CD4-positive, alpha-beta T cell treated with Interleukin-12 subunit alpha and Interleukin-12 subunit beta, for 1 hour (primary cell): ENCODE results near the gene MAPK8IP2.
A peak's percentile ranks its signal among the peaks of the same experiment; 100 is the strongest.

Source experiments
- DNase-seq: peaks from one replicate; pipeline ENCODE4 v3.0.0-alpha.2; 2020

MAPK8IP2 gene

GRCh38 chr22:50576070-50576469 lies 24.5 kb upstream of the MAPK8IP2 start:
- DNase-seq = no peak

- no peak for DNase-seq
These were observed 23.5 kb upstream of the MAPK8IP2 start for GRCh38 chr22:50576806-50577696.

GRCh38 chr22:50577697-50577986 lies 23.0 kb upstream of the MAPK8IP2 start:
- no peak for DNase-seq

GRCh38 chr22:50577987-50578775 lies 22.4 kb upstream of the MAPK8IP2 start, which contains the start of gene CPT1B:
Gene CPT1B (minus strand): TSS chr22:50578427. CDS start chr22:50577915, 512 bp downstream.
- DNase-seq = no peak

- no peak for DNase-seq
These were observed 21.8 kb upstream of the MAPK8IP2 start for GRCh38 chr22:50578776-50579310.

- DNase-seq = no peak
These were observed 20.8 kb upstream of the MAPK8IP2 start for GRCh38 chr22:50579752-50580151.

GRCh38 chr22:50581031-50581949 lies 19.3 kb upstream of the MAPK8IP2 start:
- DNase-seq = no peak

- DNase-seq = no peak
These were observed 18.6 kb upstream of the MAPK8IP2 start for GRCh38 chr22:50581950-50582492.

- DNase-seq = peak; percentile 98
These were observed 17.9 kb upstream of the MAPK8IP2 start, which contains the start of gene CHKB for GRCh38 chr22:50582493-50583293. Gene CHKB (minus strand): TSS chr22:50582849. CDS start chr22:50582781, 68 bp downstream.

- no peak for DNase-seq
These were observed 17.2 kb upstream of the MAPK8IP2 start for GRCh38 chr22:50583294-50583861.

GRCh38 chr22:50584106-50585096 lies 16.2 kb upstream of the MAPK8IP2 start:
- DNase-seq = no peak

- no peak for DNase-seq
These were observed 15.4 kb upstream of the MAPK8IP2 start for GRCh38 chr22:50585238-50585637.

GRCh38 chr22:50585781-50586180 lies 14.8 kb upstream of the MAPK8IP2 start:
- DNase-seq = no peak

- no peak for DNase-seq
These were observed 14.2 kb upstream of the MAPK8IP2 start for GRCh38 chr22:50586416-50586815.

- no peak for DNase-seq
These were observed 13.2 kb upstream of the MAPK8IP2 start for GRCh38 chr22:50587407-50587806.

GRCh38 chr22:50595189-50595588 lies 5.4 kb upstream of the MAPK8IP2 start:
- DNase-seq = no peak

GRCh38 chr22:50597097-50597496 lies 3.5 kb upstream of the MAPK8IP2 start:
- no peak for DNase-seq

GRCh38 chr22:50599816-50600455 lies 657 bp upstream of the MAPK8IP2 start:
- DNase-seq = peak; percentile 65
